Ramos (cell line): ENCODE measurements around the gene DNMT3A.
"Not testable (repeated sequence)": the region's sequence is repeated elsewhere in the genome, so short reads cannot be mapped to it uniquely, and the experiment has no call there.

ENCODE experiments used
- in situ Hi-C: fragments of 300-500 bp; cut with MboI; formaldehyde crosslinking; loops from one replicate; pipeline ENCODE4 v1.14.3; 2022; ENCODE audit warnings: low sequenced_read_pairs; ENCODE audit not compliant: unreplicated experiment

DNMT3A gene

DNA sequence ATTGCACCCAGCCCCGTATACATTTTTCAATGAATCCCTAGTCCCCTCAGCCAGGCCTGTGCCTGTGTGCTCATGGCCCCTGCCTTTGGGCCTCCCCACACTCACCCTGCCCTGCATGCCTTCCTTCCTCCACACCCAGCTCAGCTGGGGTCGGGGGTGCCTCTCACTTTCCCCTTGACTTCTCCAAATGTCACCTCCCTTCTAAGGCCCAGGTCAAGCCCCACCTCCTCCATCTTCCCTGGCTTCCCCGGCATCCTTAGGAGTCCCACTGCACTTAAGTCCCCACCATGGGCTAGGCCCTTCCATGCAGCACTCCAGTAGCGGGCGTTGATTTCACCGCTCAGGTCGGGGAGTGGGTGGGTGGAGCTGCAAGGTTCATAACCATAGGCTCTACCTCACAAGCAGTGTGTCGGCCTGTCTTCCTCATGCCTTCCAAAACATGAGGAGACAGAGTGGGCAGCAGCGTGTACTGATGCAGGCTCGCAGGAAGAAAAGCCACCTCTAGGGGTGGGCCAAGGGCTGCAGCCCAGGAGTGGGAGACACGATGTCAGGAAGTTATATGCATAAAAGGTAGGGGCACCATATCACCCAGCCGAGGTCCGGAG, 47.7 kb downstream of the DNMT3A start:
- in situ Hi-C loops, result no loop called here

GRCh38 chr2:25293145-25293544, 48.6 kb downstream of the DNMT3A start:
- in situ Hi-C loops, result no loop called here

GRCh38 chr2:25292408-25292807, 49.3 kb downstream of the DNMT3A start:
- in situ Hi-C loops, result no loop called here

DNA sequence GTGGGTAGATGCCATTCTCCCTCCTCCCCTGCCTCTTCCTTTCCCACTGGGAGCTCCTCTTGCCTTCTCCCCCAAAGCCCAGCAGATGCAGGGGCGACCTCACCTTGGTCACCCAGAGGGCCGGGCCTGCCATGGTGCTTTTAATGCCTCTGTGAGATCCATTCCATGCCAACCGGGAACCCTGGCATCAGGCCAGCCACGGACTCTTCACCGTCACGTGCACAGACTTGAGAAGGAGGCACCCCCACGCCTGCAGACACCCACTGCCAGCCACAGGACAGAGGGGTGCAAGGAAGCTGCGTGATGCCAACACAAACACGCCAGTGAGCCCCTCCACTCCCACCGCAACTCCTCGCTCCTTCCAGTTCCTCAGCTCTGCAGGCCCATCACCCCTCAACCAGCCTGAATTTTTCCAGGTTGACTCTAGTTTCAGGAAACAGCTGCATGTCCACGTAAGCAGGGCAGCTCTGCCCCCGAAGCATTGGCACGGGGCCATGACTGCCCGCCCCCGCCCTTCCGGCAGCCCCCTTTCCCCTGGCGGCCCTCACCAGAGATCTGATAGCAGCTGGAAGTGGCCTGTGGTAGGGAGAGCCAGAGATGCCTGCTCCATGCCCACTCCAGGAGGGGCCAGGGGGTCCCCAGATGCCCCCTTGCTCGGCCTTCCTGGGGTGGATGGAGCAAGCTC, 50.8 kb downstream of the DNMT3A start:
- in situ Hi-C loops, result no loop called here

- in situ Hi-C loops, result no loop called here
These were observed 54.8 kb downstream of the DNMT3A start for GRCh38 chr2:25286723-25287483.

GRCh38 chr2:25286025-25286400, 55.7 kb downstream of the DNMT3A start:
- in situ Hi-C loops, result no loop called here

GRCh38 chr2:25285265-25286024, 56.3 kb downstream of the DNMT3A start:
- in situ Hi-C loops, result no loop called here

GRCh38 chr2:25284756-25285155, 57.0 kb downstream of the DNMT3A start:
- in situ Hi-C loops, result no loop called here

GRCh38 chr2:25283921-25284320, 57.8 kb downstream of the DNMT3A start:
- in situ Hi-C loops, result no loop called here

DNA sequence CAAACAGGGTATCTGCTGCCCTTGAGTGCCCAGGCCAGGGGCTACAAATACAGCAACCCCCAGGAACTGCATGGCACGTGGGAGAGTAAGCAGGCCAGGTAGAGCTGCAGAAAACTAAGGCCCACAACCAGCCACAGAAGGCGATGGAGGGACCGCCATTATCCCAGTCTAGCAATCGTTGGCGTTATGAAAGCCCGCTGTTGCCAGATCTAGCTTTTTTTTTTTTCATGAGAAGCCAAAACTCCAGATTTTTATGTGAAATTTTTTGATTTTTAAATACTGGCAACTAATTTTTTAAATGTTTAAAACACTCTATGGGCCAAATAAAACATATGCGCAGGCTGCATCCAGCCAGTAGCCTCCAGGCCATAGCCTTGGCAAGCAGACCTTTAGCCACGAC, 59.8 kb downstream of the DNMT3A start:
- in situ Hi-C loops, result no loop called here

- in situ Hi-C loops, result no loop called here
These were observed 60.2 kb downstream of the DNMT3A start for GRCh38 chr2:25281522-25281921.

GRCh38 chr2:25280051-25280687, 61.6 kb downstream of the DNMT3A start:
- in situ Hi-C loops, result no loop called here

DNA sequence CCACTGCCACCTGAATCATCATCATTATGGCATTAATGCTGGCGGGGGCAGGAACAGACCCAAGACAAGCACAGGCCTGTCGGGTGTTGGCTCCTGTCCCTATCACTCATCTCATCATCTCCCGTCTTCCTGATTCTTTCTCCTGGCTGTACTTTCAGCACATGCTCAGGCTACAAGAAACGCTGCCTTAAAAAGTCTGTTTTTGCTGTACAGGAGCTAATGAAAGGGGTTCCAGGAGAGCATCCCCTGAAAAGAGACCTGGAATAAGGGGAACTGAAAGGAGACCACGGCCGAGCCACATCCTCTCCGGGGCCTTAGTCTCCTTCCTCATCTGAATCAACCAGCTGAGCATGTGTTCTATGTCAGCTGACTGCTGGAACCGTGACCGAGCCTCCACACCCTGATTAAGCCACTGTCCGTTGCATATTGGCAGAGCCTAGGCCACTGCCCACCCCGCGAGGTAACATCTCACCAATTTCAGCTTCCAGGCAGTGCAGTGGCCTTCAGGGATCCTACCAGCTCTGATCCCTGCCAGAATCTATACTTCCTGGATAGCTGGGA, 62.6 kb downstream of the DNMT3A start:
- in situ Hi-C loops, result no loop called here

DNA sequence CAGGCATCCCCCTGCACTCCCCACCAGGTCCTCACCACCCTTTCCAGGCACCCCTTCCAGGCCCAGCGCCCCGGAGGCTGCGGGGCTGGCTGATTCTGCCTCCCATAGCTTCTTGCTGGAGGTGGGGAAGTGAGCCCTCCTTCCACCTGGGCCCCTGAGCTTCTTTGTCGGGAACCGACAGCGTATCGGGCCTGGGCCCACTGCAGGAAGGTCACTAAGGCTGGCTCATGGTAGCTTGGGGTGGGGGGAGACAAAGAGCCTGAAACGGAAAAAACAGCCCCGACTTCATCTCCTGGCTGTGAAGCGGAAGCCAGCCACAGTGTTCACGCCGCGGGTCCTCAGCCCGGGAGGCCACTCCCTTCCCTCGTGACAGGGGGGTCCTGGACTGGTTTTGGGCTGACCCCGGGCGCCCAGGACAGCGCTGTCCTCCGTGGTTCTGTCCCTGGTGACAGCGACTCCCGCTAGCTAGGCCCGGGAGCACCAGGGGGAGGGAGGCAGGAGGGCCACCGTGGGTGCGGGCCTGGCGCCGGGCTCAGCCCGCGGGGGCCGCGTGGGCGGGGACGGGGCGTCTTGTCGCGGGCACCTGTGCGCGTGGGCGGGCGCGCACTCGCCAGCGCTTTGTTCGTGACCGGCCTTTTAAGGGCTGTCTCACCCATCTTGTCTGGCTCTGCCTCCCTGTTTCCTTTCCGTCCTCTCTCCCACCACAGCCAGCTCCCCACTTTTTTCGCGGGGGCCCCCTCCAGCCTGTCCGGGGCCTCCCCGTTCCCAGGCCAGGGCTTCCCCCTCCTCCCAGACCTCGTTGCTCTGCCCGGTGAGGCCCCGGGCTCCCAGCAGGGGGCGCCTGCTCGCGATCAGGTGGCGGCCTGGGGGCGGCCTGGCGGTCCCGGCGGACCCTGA, 64.9 kb downstream of the DNMT3A start:
- in situ Hi-C loops, result no loop called here

DNA sequence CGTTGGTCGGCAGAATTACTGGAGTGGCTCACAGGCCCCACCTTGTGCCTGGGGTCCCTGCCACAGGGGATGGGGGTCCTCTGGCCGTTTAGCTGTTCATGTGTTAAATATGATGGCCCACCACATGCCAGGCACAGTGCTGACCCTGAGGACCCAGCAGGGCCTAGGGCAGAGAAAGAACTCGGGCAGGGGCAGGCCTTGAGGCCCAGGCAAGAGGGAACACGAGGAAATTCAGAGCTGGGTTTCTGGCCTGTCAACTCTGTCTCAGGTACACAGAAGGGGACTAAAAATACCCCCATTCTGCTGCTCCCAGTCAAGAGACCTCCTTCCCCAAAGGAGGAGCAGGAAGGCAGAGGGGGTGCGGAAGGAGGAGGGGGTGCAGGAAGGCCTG, 66.2 kb downstream of the DNMT3A start:
- in situ Hi-C loops, result no loop called here

DNA sequence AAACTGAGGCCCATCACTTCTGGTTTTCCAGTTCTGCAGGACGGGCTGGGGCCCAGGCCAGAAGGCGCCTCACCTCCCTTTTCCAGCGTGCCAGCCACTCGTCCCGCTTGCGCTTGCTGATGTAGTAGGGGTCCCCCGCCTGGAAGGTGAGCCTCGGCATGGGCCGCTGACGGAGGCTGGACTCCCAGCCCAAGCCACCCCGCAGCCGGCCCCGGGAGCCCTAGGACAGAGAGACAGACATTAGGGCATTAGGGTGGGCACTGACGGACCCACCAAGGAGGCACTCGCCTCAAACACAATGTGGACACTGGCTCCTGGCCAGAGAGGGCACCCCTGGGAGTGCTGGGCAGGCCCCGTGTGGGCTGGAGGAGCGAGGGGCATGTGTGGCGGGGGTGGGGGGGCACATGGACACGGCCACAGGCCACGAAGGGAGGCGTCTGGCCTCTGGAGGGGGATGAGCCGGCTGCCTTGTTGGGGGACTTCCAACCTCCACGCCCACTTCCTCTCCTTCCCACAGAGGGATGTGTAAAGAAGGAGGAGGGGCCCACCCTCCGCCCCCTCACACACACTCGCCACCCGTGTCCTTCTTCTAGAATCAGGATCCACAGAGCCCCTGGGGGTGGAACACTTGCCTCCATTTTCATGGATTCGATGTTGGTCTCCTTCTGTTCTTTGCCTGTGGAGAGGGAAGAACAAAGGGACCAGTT, 66.7 kb downstream of the DNMT3A start:
- in situ Hi-C loops, result no loop called here

DNA sequence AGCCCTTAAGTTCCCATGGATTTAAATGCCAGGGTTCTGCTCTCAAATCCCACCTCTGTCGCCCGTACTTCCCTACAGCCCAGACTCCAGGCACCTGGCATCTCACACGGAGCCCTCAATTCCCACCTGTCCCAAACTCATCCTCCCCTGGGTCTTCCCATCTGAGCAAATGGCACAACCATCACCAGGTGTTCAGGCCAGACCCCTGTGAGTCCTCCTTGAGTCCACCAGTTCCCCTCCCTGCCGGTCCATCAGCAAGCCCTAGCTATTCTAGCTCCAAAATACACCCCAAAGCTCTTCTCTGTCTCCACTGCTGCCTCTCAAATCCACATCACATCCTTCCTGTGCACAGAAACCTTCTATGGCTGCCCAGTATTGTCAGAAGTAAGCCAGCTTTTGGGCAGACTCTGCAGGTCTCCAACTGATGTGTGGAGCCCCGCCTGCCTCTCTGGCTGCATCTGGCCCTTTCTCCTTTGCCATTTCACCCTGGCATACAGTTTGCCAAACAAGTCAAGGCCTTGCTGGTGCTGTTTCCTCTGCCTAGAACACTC, 67.7 kb downstream of the DNMT3A start:
- in situ Hi-C loops, result no loop called here

- in situ Hi-C loops, result not testable (repeated sequence)
These were observed 69.0 kb downstream of the DNMT3A start for GRCh38 chr2:25272705-25273104.
